ENCODE measurements around the gene SLC66A2.

The SLC66A2 gene

GRCh38 chr18:79864006-79864725 is 87.3 kb downstream of the SLC66A2 start:
- no peak for DNase-seq

GRCh38 chr18:79863161-79864005 is 88.1 kb downstream of the SLC66A2 start:
- DNase-seq: no peak

GRCh38 chr18:79862562-79862961 is 88.9 kb downstream of the SLC66A2 start:
- no peak for DNase-seq

- no peak for DNase-seq
Observed at GRCh38 chr18:79861687-79862086, 89.8 kb downstream of the SLC66A2 start.

GRCh38 chr18:79859314-79859713 is 92.1 kb downstream of the SLC66A2 start:
- no peak for DNase-seq

- no peak for DNase-seq
Observed at GRCh38 chr18:79857082-79857671, 94.3 kb downstream of the SLC66A2 start.

- peak; percentile 16 for DNase-seq
Observed at GRCh38 chr18:79856119-79857007, 95.1 kb downstream of the SLC66A2 start.

GRCh38 chr18:79855147-79855933 is 96.1 kb downstream of the SLC66A2 start:
- DNase-seq: no peak

GRCh38 chr18:79853993-79854364 is 97.5 kb downstream of the SLC66A2 start:
- DNase-seq: no peak

GRCh38 chr18:79853303-79853992 is 98.0 kb downstream of the SLC66A2 start:
- DNase-seq: no peak

GRCh38 chr18:79852561-79853302 is 98.7 kb downstream of the SLC66A2 start:
- no peak for DNase-seq

Data from NCI-H2107 (cell line).